ENCODE measurements around the gene HARBI1.

DNA sequence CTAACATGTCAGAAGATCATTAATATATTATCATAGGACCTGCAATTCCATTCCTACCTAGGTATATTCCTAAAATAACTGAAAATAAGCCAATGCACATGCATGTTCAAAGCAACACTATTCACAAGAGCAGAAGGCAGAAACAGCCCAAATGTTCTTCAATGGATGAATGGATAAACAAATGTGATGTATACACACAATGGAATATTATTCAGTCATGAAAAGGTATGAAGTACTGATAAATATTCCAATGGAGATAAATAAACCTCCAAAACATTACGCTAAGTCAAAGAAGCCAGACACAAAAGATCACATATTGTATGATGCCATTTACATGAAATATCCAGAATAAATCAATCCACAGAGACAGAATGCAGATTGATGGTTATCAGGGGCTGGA lies 40.0 kb downstream of the HARBI1 start:
- TF ChIP-seq EP300 (IDR thresholded peaks at IDR 0.05): no peak
- TF ChIP-seq, protein P1, sequence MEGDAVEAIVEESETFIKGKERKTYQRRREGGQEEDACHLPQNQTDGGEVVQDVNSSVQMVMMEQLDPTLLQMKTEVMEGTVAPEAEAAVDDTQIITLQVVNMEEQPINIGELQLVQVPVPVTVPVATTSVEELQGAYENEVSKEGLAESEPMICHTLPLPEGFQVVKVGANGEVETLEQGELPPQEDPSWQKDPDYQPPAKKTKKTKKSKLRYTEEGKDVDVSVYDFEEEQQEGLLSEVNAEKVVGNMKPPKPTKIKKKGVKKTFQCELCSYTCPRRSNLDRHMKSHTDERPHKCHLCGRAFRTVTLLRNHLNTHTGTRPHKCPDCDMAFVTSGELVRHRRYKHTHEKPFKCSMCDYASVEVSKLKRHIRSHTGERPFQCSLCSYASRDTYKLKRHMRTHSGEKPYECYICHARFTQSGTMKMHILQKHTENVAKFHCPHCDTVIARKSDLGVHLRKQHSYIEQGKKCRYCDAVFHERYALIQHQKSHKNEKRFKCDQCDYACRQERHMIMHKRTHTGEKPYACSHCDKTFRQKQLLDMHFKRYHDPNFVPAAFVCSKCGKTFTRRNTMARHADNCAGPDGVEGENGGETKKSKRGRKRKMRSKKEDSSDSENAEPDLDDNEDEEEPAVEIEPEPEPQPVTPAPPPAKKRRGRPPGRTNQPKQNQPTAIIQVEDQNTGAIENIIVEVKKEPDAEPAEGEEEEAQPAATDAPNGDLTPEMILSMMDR (IDR thresholded peaks at IDR 0.05): no peak
- TF ChIP-seq POLR2AphosphoS5 (IDR thresholded peaks at IDR 0.05): no peak
- TF ChIP-seq POLR2A (IDR thresholded peaks at IDR 0.05): no peak

Measured in suprapubic skin (tissue), 4 donors.